GM12878 (cell line): ENCODE results near the gene ITGAL. TPM values are rescaled to one million over a fixed set of nuclear protein-coding genes. Genes with fewer than 3 reads are reported as not detected.

Experiments used
- ATAC-seq: fragments of 200-7000 bp; cut with Tn5 transposase; 3 replicates; pipeline ENCODE4 v1.9.1; 2020; ENCODE audit warnings: mild to moderate bottlenecking, moderate library complexity
- BruUV-seq: library from RNA; stranded (reverse); fragments of 400-500 nt; replicated peaks from 2 replicates; lab custom pipeline; 2021; lab: Mats Ljungman, UMichigan
- CTCF ChIA-PET: fragments of 300-600 bp; sonication (Branson Sonifier 250); formaldehyde crosslinking; extraction: SDS; loops from one replicate; lab custom pipeline; 2021; ENCODE audit warnings: inconsistent platforms; lab: Yijun Ruan, JAX
- POLR2A ChIA-PET: fragments of 350-600 bp; formaldehyde crosslinking; extraction: SDS; loops from one replicate; lab custom pipeline; 2021; ENCODE audit warnings: inconsistent platforms; lab: Charles Lee
- RAD21 ChIA-PET: fragments of 300-600 bp; sonication (Branson Sonifier 250); formaldehyde crosslinking; loops from one replicate; lab custom pipeline; 2023; ENCODE audit warnings: antibody characterized with exemption; ENCODE audit not compliant: unreplicated experiment; lab: Charles Lee
- SMC1A ChIA-PET: fragments of 300-600 bp; sonication (Branson Sonifier 250); formaldehyde crosslinking; loops from one replicate; lab custom pipeline; 2023; ENCODE audit not compliant: unreplicated experiment, uncharacterized antibody; lab: Charles Lee
- DNase-seq: peaks from one replicate; pipeline ENCODE4 v3.0.0-alpha.2; 2011; ENCODE audit warnings: low read depth, low spot score
- FAIRE-seq: peaks from 3 replicates; lab custom pipeline; 2011; peaks lifted over from hg19 to GRCh38; lab: Jason Lieb, UNC
- H2AFZ ChIP-seq: 2 replicates; pipeline ENCODE4 v1.6.0; 2011; ENCODE audit warnings: low read depth, low read length, control low read depth; ENCODE audit not compliant: control insufficient read depth
- H3K27ac ChIP-seq: 2 replicates; pipeline ENCODE4 v1.5.1; 2011; ENCODE audit warnings: control low read depth; ENCODE audit not compliant: control insufficient read depth, insufficient read depth
- H3K27me3 ChIP-seq, 2 experiments: replicated peaks in 1 of 2; 2 replicates each; pipeline versions ENCODE4 v1.6.0 to v1.6.1; 2011; ENCODE audit warnings: low read length in 1 of 2; ENCODE audit not compliant: control insufficient read depth in 2 of 2, insufficient read depth in 2 of 2
- H3K36me3 ChIP-seq, 2 experiments: 2 replicates each; pipeline ENCODE4 v1.5.1; 2011; ENCODE audit warnings: low read length in 1 of 2; ENCODE audit not compliant: control insufficient read depth in 2 of 2, insufficient read depth in 2 of 2
- H3K4me1 ChIP-seq: 2 replicates; pipeline ENCODE4 v1.6.1; 2011; ENCODE audit warnings: mild to moderate bottlenecking, low read length, moderate library complexity, mixed read lengths; ENCODE audit not compliant: control insufficient read depth, insufficient read depth
- H3K4me2 ChIP-seq: 2 replicates; pipeline ENCODE4 v1.6.0; 2011; ENCODE audit warnings: control low read depth; ENCODE audit not compliant: control insufficient read depth, insufficient read depth
- H3K4me3 ChIP-seq: fragments of 200-600 bp; sonication (generic); 2 replicates; pipeline ENCODE4 v1.5.1; 2016
- H3K79me2 ChIP-seq: 2 replicates; pipeline ENCODE4 v1.6.0; 2011; ENCODE audit warnings: low read length; ENCODE audit not compliant: control insufficient read depth, insufficient read depth
- H3K9ac ChIP-seq: 2 replicates; pipeline ENCODE4 v1.8.0; 2011; ENCODE audit warnings: low read length, control low read depth, mixed read lengths; ENCODE audit not compliant: control insufficient read depth, insufficient read depth
- H3K9me3 ChIP-seq: replicated peaks from 3 replicates; pipeline ENCODE4 v1.5.1; 2011; ENCODE audit warnings: mild to moderate bottlenecking, low read length; ENCODE audit not compliant: control insufficient read depth, insufficient read depth
- H4K20me1 ChIP-seq: 2 replicates; pipeline ENCODE4 v1.6.0; 2011; ENCODE audit not compliant: control insufficient read depth, insufficient read depth
- ATF2 ChIP-seq: IDR thresholded peaks from 2 replicates; pipeline ENCODE4 v1.6.1; 2012; ENCODE audit warnings: low read length, inconsistent platforms
- CTCF ChIP-seq, 3 experiments: IDR thresholded peaks in 2 of 3; conservative IDR thresholded peaks in 1 of 3; 2 replicates each; pipeline ENCODE4 v1.5.1; 2011; ENCODE audit warnings: low read depth in 3 of 3, low read length in 3 of 3, mild to moderate bottlenecking in 3 of 3, control low read depth in 2 of 3, moderate library complexity in 2 of 3, inconsistent platforms in 1 of 3, mixed read lengths in 1 of 3; ENCODE audit not compliant: control insufficient read depth in 2 of 3, insufficient read depth in 1 of 3; ENCODE audit errors: extremely low read depth in 1 of 3
- IKZF2 ChIP-seq, 2 experiments: fragments of 450-650 bp; IDR thresholded peaks; 2 replicates each; pipeline ENCODE4 v1.6.1; 2017; ENCODE audit warnings: mild to moderate bottlenecking in 2 of 2, moderate library complexity in 2 of 2
- KAT2A ChIP-seq: conservative IDR thresholded peaks from 2 replicates; pipeline ENCODE4 v1.6.1; 2011; ENCODE audit warnings: low read depth, low read length; ENCODE audit not compliant: control insufficient read depth
- NFXL1 ChIP-seq: fragments of 450-650 bp; IDR thresholded peaks from 2 replicates; pipeline ENCODE4 v1.6.1; 2017; ENCODE audit warnings: antibody characterized with exemption, mild to moderate bottlenecking, borderline replicate concordance
- WGBS: methylation state at CpG from one replicate; pipeline ENCODE4 v1.1.6; 2016; ENCODE audit warnings: low lambda C conversion rate; ENCODE audit not compliant: insufficient replicate concordance, insufficient coverage; ENCODE audit errors: missing lambda C conversion rate; 5-methylcytosine and 5-hydroxymethylcytosine counted together
- in situ Hi-C: fragments of 300-500 bp; cut with MboI; formaldehyde crosslinking; loops from 9 replicates; pipeline ENCODE4 v1.14.3; 2018; ENCODE audit warnings: mixed read lengths
- intact Hi-C: fragments of 100-400 bp; cut with micrococcal nuclease; formaldehyde crosslinking; loops from one replicate; pipeline ENCODE4 v1.14.2; 2022; ENCODE audit not compliant: unreplicated experiment
- polyA plus RNA-seq, 11 experiments: library from polyadenylated mRNA; depleted of rRNA in 4 of 11; unstranded in 6 of 11; stranded (reverse) in 5 of 11; fragments of >200 nt; fragmentation: Nextera tagmentation in 4 of 11; fragmentation: Illumina TruSeq in 1 of 11; extraction: Ambion mirVana in 4 of 11; extraction: Trizol in 1 of 11; gene quantifications; 1 replicate in 1 of 11; 2 replicates in 10 of 11; pipeline versions ENCODE4 v1.2.1 to v1.2.3, GENCODE V29; 2011 to 2016; ENCODE audit warnings: inconsistent platforms in 2 of 11, missing spikeins in 2 of 11, low read depth in 1 of 11
- total RNA-seq, 4 experiments: library from RNA; depleted of rRNA in 3 of 4; stranded (reverse); fragments of >200 nt in 3 of 4; fragmentation: Illumina TruSeq in 1 of 4; extraction: Trizol in 1 of 4; gene quantifications; 2 replicates each; pipeline versions ENCODE4 v1.2.1 to v1.2.3, GENCODE V29; 2013 to 2021

ITGAL gene
- total and polyA plus RNA-seq, 10 of the 15 experiments (the other 5 are each of a cell fraction or from before 2014, with no cell fraction given) = 10.7 to 170 (median 96.9) TPM

- ChIA-PET RAD21 (interaction anchor here (1.2 to 5.2 kb wide), 5 partner anchors 24 to 126 kb away, joined by 4 to 129 read pairs (median 44); partner anchors contain the start of genes DCTPP1, ZNF764 and ZNF771), POLR2A (interaction anchor here (0.6 to 5.2 kb wide), 8 partner anchors 26 to 381 kb away, joined by 3 to 109 read pairs (median 4); partner anchors contain the start of genes ITGAL, ZNF688 and ZNF764), SMC1A (interaction anchor here (4.2 to 4.7 kb wide), 3 partner anchors 24 to 103 kb away, joined by 32 to 47 read pairs (median 43); partner anchors contain the start of genes DCTPP1 and ZNF764), CTCF (interaction anchor here (1.2 to 4.7 kb wide), 7 partner anchors 24 to 117 kb away, joined by 3 to 81 read pairs (median 43); partner anchors contain the start of genes DCTPP1, PRR14, SEPHS2 and ZNF764)
- FAIRE-seq (no peak), DNase-seq (no peak), ATAC-seq (no peak)
- H3K27me3 ChIP-seq = no peaks in the 10 kb centered on the region
- H3K79me2 ChIP-seq = peaks cover 27% of the 10 kb centered on the region
- peak overlapping the region; percentile 32; the same call in 1 of the 2 replicates for H3K4me2 ChIP-seq
- peaks cover 8% of the 10 kb centered on the region for H3K4me1 ChIP-seq
- 95% methylated on average over 11 of the region's 11 CpGs for WGBS
- intact Hi-C loops = no loop called here
- H4K20me1 ChIP-seq = no peaks in the 10 kb centered on the region
- peaks cover 2 to 3% of the 10 kb centered on the region in 2 experiments; a peak in 1 of 4 replicates for H3K36me3 ChIP-seq
- BruUV-seq = no TSS peak
- H2AFZ ChIP-seq = no peak overlapping the region
- in situ Hi-C loops = no loop called here
- TF ChIP-seq NFXL1 (no peak), IKZF2 (IDR thresholded peaks at IDR 0.05) (no peak), ATF2 (no peak), KAT2A (no peak), CTCF (IDR thresholded peaks at IDR 0.05 in 2 of 3, conservative IDR thresholded peaks at IDR 0.05 in 1 of 3; ENCODE audit: control insufficient read depth in 2 of 3, extremely low read depth in 1 of 3, insufficient read depth in 1 of 3, low read depth in 3 of 3, low read length in 3 of 3) (no peak)
- H3K9ac ChIP-seq = no peak overlapping the region
- H3K4me3 ChIP-seq = peak overlapping the region; percentile 90; the same call in 1 of the 2 replicates
- no peaks in the 10 kb centered on the region for H3K9me3 ChIP-seq
- no peak overlapping the region for H3K27ac ChIP-seq
Observed at GRCh38 chr16:30533146-30533522, 60.6 kb downstream of the ITGAL start.
